CD14-positive monocyte (primary cell): ENCODE results near the gene CCR4. TPM values are rescaled to one million over a fixed set of nuclear protein-coding genes. Genes with fewer than 3 reads are reported as not detected.

ENCODE experiments used
- DNase-seq, 3 donors: peaks; one replicate each; pipeline ENCODE4 v3.0.0-alpha.2; 2011 to 2022
- H2AFZ ChIP-seq: 2 replicates; pipeline ENCODE4 v1.6.0; 2012; ENCODE audit warnings: mild to moderate bottlenecking, low read depth, low read length, inconsistent platforms; ENCODE audit not compliant: insufficient read depth, poor library complexity, severe bottlenecking
- H3K27ac ChIP-seq, 2 donors: 1 replicate in 1 of 2; 2 replicates in 1 of 2; pipeline ENCODE4 v1.5.1; 2012 to 2013; ENCODE audit warnings: low read length in 2 of 2, control low read depth in 1 of 2, inconsistent platforms in 1 of 2, low read depth in 1 of 2, mild to moderate bottlenecking in 1 of 2
- H3K27me3 ChIP-seq, 2 donors: one replicate each; pipeline versions ENCODE4 v1.6.0 to v1.6.1; 2011 to 2013; ENCODE audit warnings: low read length in 2 of 2; ENCODE audit not compliant: control insufficient read depth in 2 of 2, insufficient read depth in 2 of 2
- H3K36me3 ChIP-seq, 2 donors: replicated peaks in 1 of 2; 1 replicate in 1 of 2; 2 replicates in 1 of 2; pipeline versions ENCODE4 v1.5.1 to v1.6.1; 2012 to 2013; ENCODE audit warnings: low read length in 2 of 2, control low read depth in 1 of 2, inconsistent platforms in 1 of 2, mild to moderate bottlenecking in 1 of 2; ENCODE audit not compliant: insufficient read depth in 2 of 2, control insufficient read depth in 1 of 2
- H3K4me1 ChIP-seq, 2 donors: 1 replicate in 1 of 2; 2 replicates in 1 of 2; pipeline versions ENCODE4 v1.5.1 to v1.6.1; 2012 to 2013; ENCODE audit warnings: low read length in 2 of 2, control low read depth in 1 of 2, inconsistent platforms in 1 of 2, mild to moderate bottlenecking in 1 of 2, moderate library complexity in 1 of 2; ENCODE audit not compliant: insufficient read depth in 2 of 2, control insufficient read depth in 1 of 2
- H3K4me2 ChIP-seq: replicated peaks from 2 replicates; pipeline ENCODE3; 2012; ENCODE audit warnings: low read length, moderate library complexity, mild to moderate bottlenecking; ENCODE audit not compliant: poor library complexity, severe bottlenecking; ENCODE audit errors: extremely low read depth
- H3K4me3 ChIP-seq, 3 experiments: fragments of 200-600 bp in 1 of 3; sonication (generic) in 1 of 3; replicated peaks in 1 of 3; 1 replicate in 2 of 3; 2 replicates in 1 of 3; pipeline ENCODE4 v1.5.1; 2011 to 2013; ENCODE audit warnings: low read length in 3 of 3, mild to moderate bottlenecking in 3 of 3, control low read depth in 2 of 3, low read depth in 2 of 3, inconsistent platforms in 1 of 3, moderate library complexity in 1 of 3
- H3K79me2 ChIP-seq: 2 replicates; pipeline ENCODE4 v1.6.0; 2012; ENCODE audit warnings: mild to moderate bottlenecking, control low read depth, inconsistent platforms, low read length, moderate library complexity; ENCODE audit not compliant: insufficient read depth
- H3K9ac ChIP-seq: 2 replicates; pipeline ENCODE4 v1.6.0; 2017; ENCODE audit warnings: low read length, mild to moderate bottlenecking; ENCODE audit not compliant: insufficient read depth, poor library complexity, severe bottlenecking
- H3K9me3 ChIP-seq, 2 donors: replicated peaks in 1 of 2; 1 replicate in 1 of 2; 2 replicates in 1 of 2; pipeline versions ENCODE4 v1.5.1 to v1.6.1; 2012 to 2013; ENCODE audit warnings: low read length in 2 of 2, control low read depth in 1 of 2; ENCODE audit not compliant: control insufficient read depth in 1 of 2, insufficient read depth in 1 of 2
- H4K20me1 ChIP-seq: 2 replicates; pipeline ENCODE4 v1.6.0; 2012; ENCODE audit warnings: mild to moderate bottlenecking, low read length, control low read depth, moderate library complexity; ENCODE audit not compliant: insufficient read depth
- H3K27ac Mint-ChIP-seq, 7 donors: one replicate each; pipeline ENCODE4 v1.8.0; 2020; ENCODE audit warnings: mild to moderate bottlenecking in 7 of 7, mixed read lengths in 7 of 7, moderate library complexity in 6 of 7, inconsistent platforms in 2 of 7
- H3K27me3 Mint-ChIP-seq, 3 donors: one replicate each; pipeline ENCODE4 v1.8.0; 2021 to 2022; ENCODE audit warnings: low read depth in 3 of 3, mild to moderate bottlenecking in 3 of 3, mixed read lengths in 3 of 3, moderate library complexity in 3 of 3, inconsistent platforms in 1 of 3
- H3K36me3 Mint-ChIP-seq, 2 donors: one replicate each; pipeline ENCODE4 v1.8.0; 2020; ENCODE audit warnings: mixed read lengths in 2 of 2, inconsistent platforms in 1 of 2, mild to moderate bottlenecking in 1 of 2
- H3K4me1 Mint-ChIP-seq: one replicate; pipeline ENCODE4 v1.8.0; 2020; ENCODE audit warnings: mild to moderate bottlenecking, mixed read lengths
- H3K4me3 Mint-ChIP-seq, 2 donors: one replicate each; pipeline ENCODE4 v1.8.0; 2020; ENCODE audit warnings: mild to moderate bottlenecking in 2 of 2, mixed read lengths in 2 of 2, moderate library complexity in 1 of 2
- H3K9me3 Mint-ChIP-seq, 7 donors: one replicate each; pipeline ENCODE4 v1.8.0; 2020 to 2022; ENCODE audit warnings: mixed read lengths in 7 of 7, mild to moderate bottlenecking in 6 of 7, moderate library complexity in 6 of 7, inconsistent platforms in 2 of 7
- WGBS: methylation state at CpG from one replicate; pipeline ENCODE4 v1.1.5; 2013; ENCODE audit warnings: missing lambda C conversion rate; ENCODE audit not compliant: insufficient coverage; 5-methylcytosine and 5-hydroxymethylcytosine counted together
- intact Hi-C, 2 donors: fragments of 100-400 bp; cut with micrococcal nuclease; formaldehyde crosslinking; loops; one replicate each; pipeline versions ENCODE4 v1.15.0 to v1.15.1; 2023
- polyA plus RNA-seq, 3 donors: library from polyadenylated mRNA; depleted of rRNA in 1 of 3; unstranded in 2 of 3; stranded (reverse) in 1 of 3; fragments of 300-500 nt in 2 of 3; fragments of >200 nt in 1 of 3; fragmentation: Illumina TruSeq in 2 of 3; gene quantifications; 1 replicate in 2 of 3; 2 replicates in 1 of 3; pipeline ENCODE4 v1.2.3, GENCODE V29; 2012 to 2021
- TF ChIP-seq, protein P1 (sequence below): fragments of 200-600 bp; IDR thresholded peaks from one replicate; pipeline ENCODE4 v1.8.0; 2022; ENCODE audit warnings: antibody characterized with exemption, mild to moderate bottlenecking

CCR4 gene
- polyA plus RNA-seq, 3 donors = 0.04 TPM; not detected in 2

- DNase-seq = no peak
- Histone ChIP-seq H3K9me3 (no peaks in the 10 kb centered on the region), H3K79me2 (no peaks in the 10 kb centered on the region), H3K9ac (no peak overlapping the region), H4K20me1 (no peaks in the 10 kb centered on the region), H2AFZ (no peak overlapping the region), H3K4me1 (no peaks in the 10 kb centered on the region), H3K27me3 (no peaks in the 10 kb centered on the region), H3K27ac (no peak overlapping the region), H3K36me3 (no peaks in the 10 kb centered on the region), H3K4me3 (no peak overlapping the region), H3K4me2 (no peak overlapping the region)
- H3K27me3 Mint-ChIP-seq = peaks cover 0 to 3% (median 0%) of the 10 kb centered on the region in 3 donors
- 51% methylated on average over 4 of the region's 11 CpGs for WGBS
- intact Hi-C loops = no loop called here
- no peaks in the 10 kb centered on the region for H3K9me3 Mint-ChIP-seq
- no peak overlapping the region for H3K4me3 Mint-ChIP-seq
- H3K4me1 Mint-ChIP-seq = peaks cover 11% of the 10 kb centered on the region
- TF ChIP-seq, protein P1, sequence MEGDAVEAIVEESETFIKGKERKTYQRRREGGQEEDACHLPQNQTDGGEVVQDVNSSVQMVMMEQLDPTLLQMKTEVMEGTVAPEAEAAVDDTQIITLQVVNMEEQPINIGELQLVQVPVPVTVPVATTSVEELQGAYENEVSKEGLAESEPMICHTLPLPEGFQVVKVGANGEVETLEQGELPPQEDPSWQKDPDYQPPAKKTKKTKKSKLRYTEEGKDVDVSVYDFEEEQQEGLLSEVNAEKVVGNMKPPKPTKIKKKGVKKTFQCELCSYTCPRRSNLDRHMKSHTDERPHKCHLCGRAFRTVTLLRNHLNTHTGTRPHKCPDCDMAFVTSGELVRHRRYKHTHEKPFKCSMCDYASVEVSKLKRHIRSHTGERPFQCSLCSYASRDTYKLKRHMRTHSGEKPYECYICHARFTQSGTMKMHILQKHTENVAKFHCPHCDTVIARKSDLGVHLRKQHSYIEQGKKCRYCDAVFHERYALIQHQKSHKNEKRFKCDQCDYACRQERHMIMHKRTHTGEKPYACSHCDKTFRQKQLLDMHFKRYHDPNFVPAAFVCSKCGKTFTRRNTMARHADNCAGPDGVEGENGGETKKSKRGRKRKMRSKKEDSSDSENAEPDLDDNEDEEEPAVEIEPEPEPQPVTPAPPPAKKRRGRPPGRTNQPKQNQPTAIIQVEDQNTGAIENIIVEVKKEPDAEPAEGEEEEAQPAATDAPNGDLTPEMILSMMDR = no peak
- no peaks in the 10 kb centered on the region for H3K36me3 Mint-ChIP-seq
- H3K27ac Mint-ChIP-seq = no peak overlapping the region
Measured at GRCh38 chr3:32952369-32953077, 1.1 kb downstream of the CCR4 start.

DNA sequence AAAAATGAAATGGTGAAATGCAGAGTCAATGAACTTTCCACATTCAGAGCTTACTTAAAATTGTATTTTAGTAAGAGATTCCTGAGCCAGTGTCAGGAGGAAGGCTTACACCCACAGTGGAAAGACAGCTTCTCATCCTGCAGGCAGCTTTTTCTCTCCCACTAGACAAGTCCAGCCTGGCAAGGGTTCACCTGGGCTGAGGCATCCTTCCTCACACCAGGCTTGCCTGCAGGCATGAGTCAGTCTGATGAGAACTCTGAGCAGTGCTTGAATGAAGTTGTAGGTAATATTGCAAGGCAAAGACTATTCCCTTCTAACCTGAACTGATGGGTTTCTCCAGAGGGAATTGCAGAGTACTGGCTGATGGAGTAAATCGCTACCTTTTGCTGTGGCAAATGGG, 3.1 kb downstream of the CCR4 start:
- Mint-ChIP-seq H3K4me3 (no peak overlapping the region), H3K4me1 (peaks cover 8% of the 10 kb centered on the region), H3K36me3 (no peaks in the 10 kb centered on the region), H3K27me3 (peaks cover 0 to 6% (median 1%) of the 10 kb centered on the region in 3 donors), H3K27ac (no peak overlapping the region), H3K9me3 (no peaks in the 10 kb centered on the region)
- Histone ChIP-seq H3K4me1 (no peaks in the 10 kb centered on the region), H3K27me3 (no peaks in the 10 kb centered on the region), H4K20me1 (no peaks in the 10 kb centered on the region), H3K79me2 (no peaks in the 10 kb centered on the region), H3K9me3 (no peaks in the 10 kb centered on the region), H3K4me2 (no peak overlapping the region), H3K4me3 (no peak overlapping the region), H3K27ac (no peak overlapping the region), H3K9ac (no peak overlapping the region), H3K36me3 (no peaks in the 10 kb centered on the region), H2AFZ (no peak overlapping the region)
- TF ChIP-seq, protein P1 = no peak
- intact Hi-C loops = no loop called here
- DNase-seq = no peak
- no CpG with 5 or more reads among the region's 1 CpG for WGBS
